Effector CD4-positive, alpha-beta T cell (primary cell): ENCODE data around the gene PRKCH.

Experiments used
- DNase-seq: peaks from one replicate; pipeline ENCODE4 v3.0.0-alpha.2; 2020

The PRKCH gene

DNA sequence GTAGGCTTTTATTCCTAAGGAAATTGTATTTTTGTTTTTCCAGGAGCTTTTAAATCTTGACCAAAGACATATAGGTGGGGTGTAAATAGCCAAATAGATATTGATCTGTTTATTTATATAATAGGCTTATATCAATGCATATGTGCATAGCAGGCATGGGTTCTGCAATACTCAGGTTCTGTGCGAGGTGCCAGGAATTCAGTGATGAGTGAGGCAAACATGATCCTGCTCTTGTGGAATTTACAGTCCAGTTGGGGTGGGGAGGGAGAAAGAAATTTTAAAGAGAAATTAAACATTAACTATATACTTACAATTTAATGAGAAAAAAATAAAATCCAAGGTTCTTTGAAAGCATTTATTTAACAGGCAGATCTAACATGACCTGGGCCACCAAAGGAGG lies 213.7 kb downstream of the PRKCH start:
- DNase-seq = no peak

DNA sequence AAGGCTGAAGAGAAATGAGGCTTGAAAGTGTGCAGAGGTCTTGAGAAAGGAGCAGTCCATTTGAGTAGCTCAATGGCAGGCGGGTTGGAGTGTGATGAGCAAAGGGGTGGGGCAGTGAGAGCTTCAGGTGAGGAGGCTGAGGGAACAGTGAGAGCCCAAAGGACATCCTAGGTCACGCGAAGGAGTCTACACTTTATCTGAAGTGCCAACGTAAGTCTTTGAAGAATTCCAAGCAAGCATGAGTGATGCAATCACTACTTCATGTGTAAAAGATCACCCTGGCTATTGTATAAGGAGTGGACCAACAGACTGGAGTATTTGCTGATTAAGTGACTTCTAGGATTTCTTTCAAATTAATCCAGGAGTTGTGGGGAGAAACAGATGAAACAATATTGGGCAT lies 214.1 kb downstream of the PRKCH start:
- DNase-seq = no peak

DNA sequence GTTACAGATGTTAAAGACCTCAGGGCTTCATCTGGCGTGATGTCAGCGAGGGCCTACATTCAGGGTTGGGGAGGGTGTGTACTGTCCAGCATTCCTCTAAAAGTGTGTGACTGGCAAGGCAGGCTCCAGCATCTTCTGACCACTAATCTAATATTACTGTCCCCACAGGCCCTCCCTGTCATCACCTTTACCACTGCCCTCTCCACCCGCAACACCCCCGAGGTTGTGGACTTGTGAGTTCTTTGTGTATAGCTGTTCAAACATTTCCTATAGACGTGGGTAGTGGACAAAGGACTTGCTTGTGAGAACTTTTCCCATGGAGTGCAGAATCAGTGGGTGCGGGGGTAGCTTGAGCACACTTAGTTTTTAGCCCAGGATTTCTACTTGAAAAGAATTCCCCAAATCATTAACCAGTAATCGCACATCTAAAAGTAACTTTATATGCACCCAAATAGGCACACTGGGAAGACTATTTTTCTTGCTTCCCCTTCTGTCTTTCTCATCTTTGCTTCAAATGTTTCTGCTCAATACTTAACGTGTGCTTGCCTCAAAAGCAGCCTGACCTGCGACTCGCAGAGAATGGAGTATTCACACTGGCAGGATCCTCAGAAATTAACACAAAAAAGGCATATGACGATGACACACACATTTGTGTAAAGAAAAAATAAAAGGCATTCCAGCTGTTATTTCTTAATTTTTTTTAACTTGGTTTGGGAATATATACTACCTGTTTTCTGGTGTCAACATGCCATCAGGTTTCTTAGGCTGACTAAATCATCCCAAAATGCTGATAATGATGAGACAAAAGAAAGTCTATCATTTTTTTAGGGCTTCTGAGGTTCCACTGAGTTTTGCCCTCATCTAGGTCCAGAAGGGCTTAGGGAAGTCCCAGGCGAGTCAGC lies 215.5 kb downstream of the PRKCH start:
- DNase-seq = no peak

DNA sequence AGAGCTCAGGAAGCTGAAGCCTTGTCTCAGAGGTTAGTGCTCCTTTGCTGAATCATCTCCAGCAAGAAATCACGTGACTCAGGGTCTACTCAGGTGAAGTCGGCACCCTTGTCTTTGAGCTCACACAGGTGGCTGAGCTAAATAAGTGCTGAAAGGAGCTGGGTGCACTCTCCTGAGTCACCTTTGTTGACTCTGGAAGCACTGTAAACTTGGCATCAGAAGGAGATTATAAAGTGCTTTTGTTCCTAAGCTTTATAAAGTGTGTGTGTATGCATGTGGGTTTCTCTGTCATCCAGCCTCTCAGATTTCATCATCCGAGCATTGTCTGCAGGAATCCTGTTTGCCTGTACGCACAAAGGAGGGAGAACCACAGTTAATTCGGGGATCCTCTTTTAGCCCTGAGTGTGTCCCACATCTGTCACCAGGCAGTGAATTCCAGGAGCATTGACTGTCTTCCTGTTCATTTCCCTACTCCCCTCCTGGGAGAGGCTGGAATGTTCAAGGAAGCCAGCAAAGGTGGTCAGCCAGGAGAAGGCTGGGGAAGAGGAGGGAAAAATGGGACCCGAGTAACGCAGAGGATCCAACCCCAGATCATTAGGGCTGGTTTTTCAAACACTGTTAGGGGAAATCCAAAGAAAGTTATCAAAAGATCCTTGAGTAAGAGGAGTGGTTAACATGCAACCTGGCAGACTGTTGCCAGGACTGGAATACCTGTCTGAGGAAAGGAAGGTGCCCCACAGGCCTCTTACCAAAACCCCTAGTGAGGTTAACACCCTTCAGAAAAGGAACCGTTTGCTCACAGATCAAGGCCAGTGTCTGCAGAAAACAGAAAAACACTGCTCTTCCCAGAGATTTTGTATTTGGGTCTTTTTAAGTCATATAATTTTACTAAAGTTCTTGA lies 216.4 kb downstream of the PRKCH start:
- no peak for DNase-seq

DNA sequence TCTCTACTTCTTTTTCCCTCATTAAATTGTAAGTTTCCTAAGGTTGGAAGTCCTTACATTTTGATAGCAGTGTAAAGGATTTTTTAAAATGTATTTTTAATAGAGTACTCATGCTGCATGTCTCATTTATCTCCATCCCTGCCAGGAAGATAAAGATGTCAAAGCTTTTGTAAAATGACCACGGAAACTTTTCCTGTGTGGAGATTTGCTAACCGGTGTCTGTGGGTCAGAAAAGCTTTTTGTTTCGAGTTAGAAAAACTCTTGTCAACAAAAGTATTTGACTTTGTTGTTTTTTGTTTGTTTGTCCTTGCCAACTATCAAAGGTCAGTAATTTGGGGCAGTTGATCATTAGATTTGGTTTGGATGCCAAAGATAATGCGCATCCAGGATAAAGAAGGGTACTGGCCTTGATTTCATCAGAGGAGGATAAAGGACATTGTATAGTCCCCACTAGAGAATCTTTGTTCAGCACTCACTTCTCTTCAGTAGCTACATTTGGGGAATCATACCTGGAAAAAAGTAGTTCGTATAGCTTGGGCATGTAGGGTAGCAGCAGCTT lies 217.2 kb downstream of the PRKCH start:
- no peak for DNase-seq

DNA sequence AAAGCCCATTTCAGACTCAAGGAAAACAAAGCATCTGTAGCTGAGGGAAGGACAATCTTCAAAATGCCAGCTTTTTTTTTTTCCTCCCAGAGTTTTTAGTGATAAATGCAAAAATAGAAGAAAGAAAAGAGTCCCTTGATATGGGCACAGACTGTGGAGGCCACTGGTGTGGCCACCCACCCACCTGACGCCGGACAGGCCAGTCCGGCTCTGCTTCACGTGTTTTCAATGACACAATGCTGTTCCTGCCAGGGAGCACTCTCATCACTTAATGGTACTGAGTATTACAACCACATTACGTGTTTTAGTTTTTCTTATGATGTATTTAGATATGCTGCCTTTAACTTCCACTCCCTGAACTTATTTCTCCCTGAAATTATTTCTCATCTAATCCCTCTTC lies 218.3 kb downstream of the PRKCH start:
- no peak for DNase-seq

DNA sequence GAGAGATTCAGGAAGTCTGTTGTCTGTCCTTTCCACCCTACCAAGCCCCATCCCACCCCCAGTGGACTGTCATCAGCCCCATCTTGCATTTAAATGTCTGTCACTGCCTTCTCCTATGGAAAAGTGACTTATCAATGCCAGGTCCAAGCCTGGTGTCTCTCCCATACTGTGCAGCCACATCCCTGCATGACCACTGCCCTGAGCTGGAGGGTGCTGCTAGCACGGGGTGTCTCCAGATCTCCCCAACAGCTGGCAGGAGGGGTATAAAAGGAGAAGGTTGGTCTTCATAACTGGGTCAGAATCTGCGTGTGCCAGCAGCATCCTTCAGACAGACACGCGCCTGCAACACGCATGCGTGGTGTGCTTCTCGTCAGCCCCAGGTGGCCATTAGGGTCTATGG lies 219.6 kb downstream of the PRKCH start:
- DNase-seq = no peak

DNA sequence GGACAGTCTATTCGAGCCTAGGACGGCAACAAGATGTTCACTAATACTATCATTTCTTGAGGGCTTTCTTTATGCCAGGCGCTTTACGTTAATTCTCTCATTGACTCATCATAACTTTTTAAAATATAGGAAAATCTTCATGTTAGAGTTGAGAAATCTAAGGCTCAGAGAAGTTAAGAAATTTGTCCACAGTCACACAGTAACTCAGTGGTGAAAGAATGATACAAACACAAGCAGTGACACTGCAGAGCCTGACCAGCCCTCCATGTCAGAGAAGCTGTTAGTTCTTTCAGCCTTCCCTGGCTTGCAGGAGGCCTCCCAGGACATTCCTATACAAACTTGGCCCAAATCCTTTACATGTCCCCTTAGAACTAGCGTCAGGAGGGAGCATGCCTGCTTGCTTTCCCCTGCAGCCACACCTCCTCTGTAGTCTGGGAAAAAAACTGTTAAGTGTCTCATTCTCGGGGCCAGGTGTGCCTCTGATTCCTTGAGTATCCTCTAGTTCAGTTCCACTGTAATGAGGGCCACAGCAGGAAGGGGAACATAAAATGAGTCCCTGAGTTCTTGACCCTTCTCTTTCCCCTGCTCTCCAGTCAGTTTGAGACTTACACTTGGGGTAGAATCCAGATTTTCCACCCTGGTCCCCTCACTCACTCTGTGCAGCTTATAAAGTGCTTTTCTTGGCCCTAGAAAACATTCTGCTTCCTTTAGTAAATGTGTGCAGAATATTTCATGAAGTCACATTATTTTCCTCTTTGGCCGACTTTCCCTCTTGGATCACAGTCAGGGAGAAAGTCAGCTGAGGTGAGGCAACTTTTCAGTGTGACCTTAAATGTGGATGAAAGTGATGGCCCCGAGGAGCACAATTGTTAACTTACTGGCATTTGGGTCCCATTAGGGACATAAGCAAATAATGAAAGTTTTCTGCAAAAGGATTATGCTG lies 221.7 kb downstream of the PRKCH start:
- no peak for DNase-seq

DNA sequence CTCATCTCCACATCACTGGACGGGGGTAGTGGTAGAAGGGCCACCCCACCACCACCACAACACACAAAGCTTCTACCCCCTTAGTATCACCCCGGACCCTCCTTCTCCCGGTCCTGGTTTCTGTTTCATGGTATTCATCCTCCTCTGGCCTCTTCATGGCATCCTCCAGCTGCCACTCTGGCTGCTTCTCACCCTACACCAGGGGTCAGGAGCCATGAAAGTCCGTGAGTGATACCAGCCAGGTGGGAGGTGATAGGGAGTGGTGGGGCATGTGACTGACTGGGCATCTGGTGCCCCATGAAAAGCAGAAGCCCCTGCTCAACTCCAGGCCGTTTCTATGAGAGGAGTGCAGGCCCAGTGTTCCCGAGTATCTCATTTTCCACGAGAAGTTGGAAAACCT lies 222.6 kb downstream of the PRKCH start:
- no peak for DNase-seq

DNA sequence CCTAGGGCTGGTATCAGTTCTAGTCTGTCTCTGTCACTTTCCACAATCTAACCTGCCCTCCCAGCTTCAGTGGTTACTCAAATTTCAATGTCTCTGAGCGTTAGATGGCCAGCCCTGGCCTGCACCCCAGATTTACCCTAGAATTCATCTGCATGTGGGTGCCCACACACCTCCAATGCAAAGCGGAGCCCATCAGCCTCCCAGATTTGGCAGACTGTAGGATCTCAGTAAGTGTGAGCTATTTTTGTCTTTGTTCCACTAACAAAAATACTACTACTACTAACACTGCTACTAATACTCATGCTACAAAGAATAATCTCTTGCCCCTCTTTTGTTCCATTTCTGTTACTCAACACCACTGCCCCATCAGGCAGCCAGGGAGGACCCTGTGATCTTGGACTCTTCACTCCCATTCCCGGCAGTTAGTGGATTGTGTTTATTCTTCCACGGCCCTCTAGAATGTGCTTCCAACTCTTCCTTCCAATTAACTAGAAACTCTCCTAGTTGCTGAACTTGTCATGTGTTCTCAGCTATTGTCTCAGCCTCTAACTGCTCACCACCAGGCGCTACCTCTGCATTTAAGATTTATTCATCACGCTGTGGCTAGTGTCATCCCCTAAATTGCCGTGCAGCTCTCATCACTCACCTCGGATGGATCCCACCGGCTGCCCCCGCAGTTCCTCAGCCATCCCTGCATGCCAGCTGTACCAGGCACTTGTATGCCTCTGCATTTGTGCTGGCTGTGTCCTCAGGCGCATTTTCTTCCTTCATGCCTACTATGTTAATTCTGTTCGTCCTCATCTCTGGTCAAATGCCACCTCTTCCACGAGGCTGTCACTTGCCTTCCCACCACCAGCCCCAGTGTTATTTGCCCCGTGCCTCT lies 223.3 kb downstream of the PRKCH start:
- no peak for DNase-seq

DNA sequence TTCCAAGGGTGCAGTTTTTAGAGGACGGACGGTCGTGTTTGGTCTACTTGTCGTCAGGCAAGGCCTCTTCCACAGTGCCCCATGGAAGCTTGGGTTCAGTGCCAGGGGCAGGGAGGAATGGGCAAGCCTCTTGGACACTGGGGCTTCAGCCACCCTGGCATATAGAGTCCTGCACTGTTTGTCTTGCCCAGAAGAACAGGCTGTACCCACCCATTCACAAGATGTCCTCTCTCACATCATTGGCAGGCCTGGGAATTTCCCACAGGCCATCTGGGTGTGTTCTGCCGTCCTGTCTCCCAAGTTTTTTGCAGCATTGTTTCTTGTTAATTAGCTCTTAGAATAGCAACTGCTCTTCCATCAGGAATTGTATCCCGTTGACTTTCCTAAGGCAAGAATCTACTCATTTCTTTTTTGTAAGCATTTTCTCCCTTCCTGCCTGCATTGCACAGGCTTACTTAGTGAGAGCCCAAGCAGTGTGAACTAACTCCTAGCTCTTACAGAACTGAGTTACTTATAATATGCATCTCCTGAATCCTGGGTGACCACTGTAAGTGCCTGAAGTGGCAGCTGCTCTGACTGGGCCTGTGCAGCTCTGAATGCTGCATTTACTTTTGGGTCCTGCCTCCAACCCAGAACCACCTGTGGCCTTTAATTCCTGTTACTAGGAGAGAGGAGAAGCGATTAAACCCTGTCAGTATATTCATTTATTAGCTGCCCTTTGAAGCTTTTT lies 224.5 kb downstream of the PRKCH start:
- no peak for DNase-seq

DNA sequence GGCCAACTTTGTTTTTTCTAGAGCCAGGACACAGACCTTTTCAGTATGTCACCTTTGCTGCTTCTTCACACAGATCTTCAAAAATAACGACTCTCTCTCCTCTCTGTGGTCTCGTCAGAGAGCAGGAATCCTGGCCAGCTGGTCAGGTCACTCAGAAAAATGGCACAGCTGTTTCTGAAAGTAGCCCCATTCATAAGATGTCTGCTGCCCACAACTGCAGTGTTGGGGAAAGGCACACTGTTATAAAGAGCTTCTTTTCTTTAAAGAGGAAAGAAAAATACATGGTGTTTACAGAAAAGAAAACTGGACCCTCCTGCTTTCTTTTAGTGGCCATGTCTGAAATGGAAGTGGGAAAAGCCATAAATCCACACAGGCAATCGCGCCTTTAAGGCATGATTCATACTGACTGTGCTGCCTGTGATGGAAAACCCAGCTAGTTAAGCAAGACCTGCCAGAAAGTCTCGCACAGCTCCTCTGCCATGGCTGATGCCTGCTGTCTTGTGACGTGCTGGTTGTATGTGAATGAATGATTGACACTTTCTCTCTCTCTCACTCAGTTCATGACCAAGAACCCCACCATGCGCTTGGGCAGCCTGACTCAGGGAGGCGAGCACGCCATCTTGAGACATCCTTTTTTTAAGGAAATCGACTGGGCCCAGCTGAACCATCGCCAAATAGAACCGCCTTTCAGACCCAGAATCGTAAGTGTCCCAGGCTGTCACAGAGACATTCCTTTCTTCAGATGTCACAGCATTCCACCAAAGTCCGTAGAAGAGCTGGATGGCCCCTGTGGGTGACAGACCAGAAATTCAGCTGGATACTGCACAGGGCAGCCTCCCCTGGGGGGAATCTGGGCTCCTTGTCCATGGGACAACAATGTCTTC lies 226.0 kb downstream of the PRKCH start:
- DNase-seq = no peak

DNA sequence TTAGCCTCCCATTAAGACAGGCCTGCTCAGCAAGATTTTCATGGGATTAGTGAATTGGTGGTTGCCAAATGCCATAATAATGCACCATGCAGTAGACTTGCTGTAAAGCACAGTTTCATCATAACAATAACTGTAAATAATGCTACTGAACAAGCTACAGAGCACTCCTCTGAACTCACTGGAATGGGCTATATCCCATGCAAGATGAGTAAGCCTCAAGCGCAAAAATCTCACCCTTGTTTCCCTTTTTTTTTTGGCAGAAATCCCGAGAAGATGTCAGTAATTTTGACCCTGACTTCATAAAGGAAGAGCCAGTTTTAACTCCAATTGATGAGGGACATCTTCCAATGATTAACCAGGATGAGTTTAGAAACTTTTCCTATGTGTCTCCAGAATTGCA lies 228.0 kb downstream of the PRKCH start:
- DNase-seq = no peak

DNA sequence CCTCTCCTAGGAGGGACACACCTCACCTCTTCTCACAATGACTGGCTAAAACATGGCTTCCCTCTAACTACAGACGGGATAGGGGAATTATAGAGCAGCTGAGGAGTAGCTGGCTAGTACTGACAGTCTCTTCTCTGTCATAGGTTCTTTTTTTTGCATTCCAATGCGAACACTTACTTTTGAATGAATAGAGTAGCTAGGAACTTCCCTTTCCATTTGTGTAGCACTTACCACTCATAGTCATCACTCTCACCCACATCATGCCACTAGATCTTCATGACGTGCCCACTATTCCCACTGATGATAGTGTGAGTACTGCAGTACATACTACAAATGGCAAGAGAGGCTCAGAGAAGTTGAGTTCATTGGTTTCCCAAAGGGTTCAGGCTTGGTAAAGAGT lies 230.0 kb downstream of the PRKCH start:
- DNase-seq = no peak

DNA sequence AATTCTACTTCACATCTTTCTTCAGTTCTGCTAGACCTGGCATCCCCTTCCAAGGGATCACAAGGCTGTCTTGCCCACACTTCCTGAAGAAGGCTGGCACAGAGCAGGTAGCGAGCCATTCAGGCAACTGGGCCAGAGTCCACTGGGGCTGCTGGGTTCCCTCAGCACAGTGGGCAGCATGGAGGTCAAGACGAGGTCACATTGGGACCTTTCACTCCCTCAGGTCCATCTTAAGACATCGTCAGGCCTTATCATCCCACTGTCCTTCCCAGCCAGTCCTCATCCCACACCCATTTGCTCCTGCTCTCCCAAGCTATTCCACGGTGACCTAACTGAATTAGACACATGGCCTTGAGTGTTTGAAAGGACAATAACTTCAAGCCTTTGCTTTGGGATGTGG lies 230.9 kb downstream of the PRKCH start:
- no peak for DNase-seq

DNA sequence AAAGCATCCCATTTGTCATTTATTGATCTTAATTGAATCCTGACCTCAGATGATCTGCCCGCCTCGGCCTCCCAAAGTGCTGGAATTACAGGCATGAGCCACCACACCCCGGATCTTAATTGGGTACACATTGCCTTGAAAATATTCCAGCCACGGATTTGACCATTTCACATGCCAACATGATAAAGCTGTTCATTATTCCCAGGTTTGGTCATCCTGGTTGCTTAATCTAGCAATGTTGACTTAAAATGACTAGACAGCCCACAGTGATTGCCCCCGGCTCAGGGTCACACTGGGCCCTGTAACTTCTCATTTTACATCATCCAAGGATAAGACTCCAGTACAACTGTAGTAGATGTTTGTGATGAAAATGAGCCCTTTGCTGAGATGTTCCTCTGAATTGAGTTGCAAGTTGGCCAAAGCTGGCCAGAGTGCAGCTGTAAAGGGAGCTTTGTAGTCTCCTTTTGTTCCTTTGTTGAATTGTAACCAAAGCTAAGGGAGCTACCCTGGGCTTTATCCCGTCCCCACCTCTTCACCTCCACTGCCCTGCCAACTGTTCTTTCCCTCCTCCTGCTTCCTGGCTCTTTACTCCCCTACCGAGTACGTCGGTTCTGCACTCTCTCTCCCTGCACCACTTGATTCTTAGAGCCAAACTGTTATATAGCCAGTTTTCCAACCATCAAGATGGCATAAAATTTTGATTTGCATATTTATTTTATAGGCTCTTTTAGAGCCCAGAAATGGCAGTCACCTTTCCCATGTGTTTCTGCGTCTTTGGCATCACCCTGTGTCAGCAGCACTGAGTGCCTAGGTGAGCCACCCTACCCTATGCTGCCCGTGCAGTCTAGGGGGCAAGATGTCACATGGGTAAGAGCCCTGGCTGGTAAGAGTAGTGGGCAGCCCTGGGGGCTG lies 232.6 kb downstream of the PRKCH start:
- DNase-seq = no peak

DNA sequence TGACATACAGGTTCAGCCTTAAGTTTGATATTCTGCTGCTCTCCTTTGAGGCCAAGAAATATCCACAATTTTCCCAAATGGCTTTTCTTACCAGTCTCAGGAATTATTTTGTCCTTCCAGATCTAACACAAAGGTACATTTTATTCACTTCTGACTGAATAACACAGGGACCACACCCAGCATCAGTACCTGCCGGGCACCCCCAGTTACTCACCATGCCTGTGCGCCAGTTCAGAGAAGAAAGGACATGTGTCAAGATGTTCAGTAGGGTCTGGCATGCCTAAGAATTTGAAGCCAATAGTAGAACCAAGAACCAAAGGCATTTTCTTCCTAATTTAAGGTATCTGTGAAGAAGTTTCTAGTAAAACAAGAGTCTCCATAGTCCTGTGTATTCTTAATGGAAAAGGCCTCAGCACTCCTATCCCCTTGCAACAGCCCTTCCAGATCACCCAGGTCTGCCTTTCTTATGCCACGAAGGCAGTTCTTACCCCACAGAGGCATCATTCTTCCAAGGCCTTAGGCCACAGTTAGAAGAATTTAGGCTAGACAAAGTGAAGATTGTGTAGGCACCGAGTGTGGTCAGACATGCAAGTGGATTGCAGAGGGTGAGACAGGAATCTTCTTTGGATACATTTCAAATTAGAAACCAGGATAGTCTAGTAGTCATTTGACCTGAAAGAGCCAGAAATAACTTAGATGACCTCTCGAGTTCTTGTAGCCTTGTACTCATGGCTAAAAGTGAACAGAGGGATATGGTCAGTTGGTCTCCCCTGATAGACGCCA lies 233.9 kb downstream of the PRKCH start:
- DNase-seq = no peak

DNA sequence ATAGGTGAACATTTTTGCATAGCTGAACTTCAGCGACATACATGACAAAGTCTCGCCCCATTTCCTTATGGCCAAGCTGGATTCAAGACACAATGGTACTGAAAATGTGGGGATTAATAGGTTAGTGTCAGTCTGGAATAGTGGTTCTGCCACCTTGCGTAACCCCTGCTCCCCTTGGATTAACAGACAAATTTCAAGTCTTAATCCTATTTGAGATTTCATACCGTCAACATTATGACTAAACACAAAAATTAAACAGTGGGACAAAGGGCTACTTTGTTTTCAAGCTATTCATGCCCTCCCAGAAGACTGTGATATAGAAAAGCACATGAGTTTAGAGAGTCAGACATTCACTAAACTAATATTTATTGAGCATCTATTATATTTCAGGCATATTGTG lies 235.1 kb downstream of the PRKCH start:
- DNase-seq = no peak
